Activated CD4-positive, alpha-beta T cell treated with anti-CD3 and anti-CD28 coated beads, Interleukin-10, Interleukin-2, amounts not matched to agents 100 ng/mL and 50 ng/mL, durations not matched to agents 16 hours and 8 hours (primary cell): ENCODE data around the gene SHANK2.
"Not testable (repeated sequence)": the region's sequence is repeated elsewhere in the genome, so short reads cannot be mapped to it uniquely, and the experiment has no call there.

Source experiments
- DNase-seq: peaks from one replicate; pipeline ENCODE4 v3.0.0-alpha.2; 2020

Gene SHANK2

GRCh38 chr11:71242391-71242790, 10.0 kb downstream of the SHANK2 start:
- no peak for DNase-seq

GRCh38 chr11:71241721-71242259, 10.6 kb downstream of the SHANK2 start:
- no peak for DNase-seq

- no peak for DNase-seq
Observed at GRCh38 chr11:71240865-71241691, 11.3 kb downstream of the SHANK2 start.

- DNase-seq, result no peak
Observed at GRCh38 chr11:71240061-71240690, 12.2 kb downstream of the SHANK2 start.

- DNase-seq, result no peak
Observed at GRCh38 chr11:71239581-71239980, 12.8 kb downstream of the SHANK2 start.

GRCh38 chr11:71238941-71239340, 13.4 kb downstream of the SHANK2 start:
- no peak for DNase-seq

- DNase-seq, result no peak
Observed at GRCh38 chr11:71238285-71238875, 14.0 kb downstream of the SHANK2 start.

GRCh38 chr11:71237853-71238252, 14.5 kb downstream of the SHANK2 start:
- DNase-seq, result no peak

GRCh38 chr11:71236836-71237475, 15.4 kb downstream of the SHANK2 start:
- DNase-seq, result no peak

GRCh38 chr11:71235719-71236118, 16.7 kb downstream of the SHANK2 start:
- DNase-seq, result no peak

GRCh38 chr11:71233896-71234852, 18.2 kb downstream of the SHANK2 start:
- DNase-seq, result not testable (repeated sequence)

GRCh38 chr11:71232364-71232763, 20.0 kb downstream of the SHANK2 start:
- DNase-seq, result no peak

GRCh38 chr11:71228961-71229360, 23.4 kb downstream of the SHANK2 start:
- DNase-seq, result no peak

- no peak for DNase-seq
Observed at GRCh38 chr11:71227058-71227659, 25.2 kb downstream of the SHANK2 start.

- DNase-seq, result no peak
Observed at GRCh38 chr11:71223671-71224660, 28.4 kb downstream of the SHANK2 start.

GRCh38 chr11:71223081-71223405, 29.3 kb downstream of the SHANK2 start:
- no peak for DNase-seq

GRCh38 chr11:71222318-71223080, 29.9 kb downstream of the SHANK2 start:
- DNase-seq, result no peak

- DNase-seq, result no peak
Observed at GRCh38 chr11:71221821-71222220, 30.6 kb downstream of the SHANK2 start.

- no peak for DNase-seq
Observed at GRCh38 chr11:71221201-71221600, 31.2 kb downstream of the SHANK2 start.
